Common myeloid progenitor, CD34-positive (primary cell): ENCODE measurements around the gene NRG3.

Source experiments
- CTCF ChIA-PET: fragments of 350-600 bp; sonication (Branson Sonifier 250); formaldehyde crosslinking; loops from one replicate; lab custom pipeline; 2021; ENCODE audit warnings: antibody characterized with exemption; lab: Charles Lee
- POLR2A ChIA-PET: fragments of 350-600 bp; sonication (Branson Sonifier 250); formaldehyde crosslinking; loops from one replicate; lab custom pipeline; 2021; ENCODE audit warnings: antibody characterized with exemption; lab: Charles Lee
- DNase-seq, 3 donors: peaks; one replicate each; pipeline versions ENCODE4 v3.0.0 to v3.0.0-alpha.2; 2013
- H3K27ac ChIP-seq, 2 experiments: 1 replicate in 1 of 2; 2 replicates in 1 of 2; pipeline ENCODE4 v1.7.0; 2013; ENCODE audit warnings: inconsistent platforms in 2 of 2, low read length in 2 of 2, mild to moderate bottlenecking in 2 of 2, low read depth in 1 of 2, moderate library complexity in 1 of 2; ENCODE audit not compliant: severe bottlenecking in 2 of 2, insufficient read depth in 1 of 2, poor library complexity in 1 of 2
- H3K27me3 ChIP-seq, 5 experiments: replicated peaks in 2 of 5; 1 replicate in 3 of 5; 2 replicates in 2 of 5; pipeline versions ENCODE4 v1.6.1 to v1.7.0; 2013; ENCODE audit warnings: low read length in 4 of 5, mild to moderate bottlenecking in 2 of 5, moderate library complexity in 2 of 5, inconsistent platforms in 1 of 5; ENCODE audit not compliant: insufficient read depth in 5 of 5, control insufficient read depth in 4 of 5
- H3K36me3 ChIP-seq, 4 experiments: 1 replicate in 2 of 4; 2 replicates in 2 of 4; pipeline versions ENCODE4 v1.6.1 to v1.7.0; 2013; ENCODE audit warnings: low read length in 3 of 4, control low read depth in 1 of 4, mild to moderate bottlenecking in 1 of 4; ENCODE audit not compliant: control insufficient read depth in 4 of 4, insufficient read depth in 4 of 4
- H3K4me1 ChIP-seq, 4 experiments: 1 replicate in 3 of 4; 2 replicates in 1 of 4; pipeline versions ENCODE4 v1.6.1 to v1.7.1; 2013; ENCODE audit warnings: low read length in 3 of 4, mild to moderate bottlenecking in 3 of 4, control low read depth in 1 of 4, inconsistent platforms in 1 of 4, moderate library complexity in 1 of 4; ENCODE audit not compliant: control insufficient read depth in 4 of 4, insufficient read depth in 4 of 4; ENCODE audit errors: control extremely low read depth in 1 of 4
- H3K4me3 ChIP-seq, 7 experiments: 1 replicate in 4 of 7; 2 replicates in 3 of 7; pipeline versions ENCODE4 v1.5.1 to v1.7.0; 2013; ENCODE audit warnings: mild to moderate bottlenecking in 7 of 7, low read length in 6 of 7, moderate library complexity in 6 of 7, inconsistent platforms in 2 of 7, low read depth in 2 of 7, control low read depth in 1 of 7; ENCODE audit not compliant: insufficient read depth in 4 of 7, control insufficient read depth in 1 of 7; ENCODE audit errors: extremely low read depth in 1 of 7
- H3K9me3 ChIP-seq, 5 experiments: 1 replicate in 4 of 5; 2 replicates in 1 of 5; pipeline versions ENCODE4 v1.6.1 to v1.7.1; 2013; ENCODE audit warnings: low read length in 4 of 5, mild to moderate bottlenecking in 2 of 5, inconsistent platforms in 1 of 5, low read depth in 1 of 5, moderate library complexity in 1 of 5; ENCODE audit not compliant: control insufficient read depth in 4 of 5, insufficient read depth in 2 of 5; ENCODE audit errors: control extremely low read depth in 1 of 5
- WGBS: methylation state at CpG from one replicate; pipeline ENCODE4 v1.1.5; 2013; ENCODE audit not compliant: insufficient coverage; 5-methylcytosine and 5-hydroxymethylcytosine counted together

NRG3 gene

GRCh38 chr10:82883603-82884002, 1008.6 kb downstream of the NRG3 start:
- Histone ChIP-seq H3K4me3 (no peak overlapping the region), H3K36me3 (no peaks in the 10 kb centered on the region), H3K9me3 (no peaks in the 10 kb centered on the region), H3K4me1 (no peaks in the 10 kb centered on the region), H3K27me3 (no peaks in the 10 kb centered on the region), H3K27ac (no peak overlapping the region)
- CTCF ChIA-PET: interaction anchor here (0.6 kb wide), 1 partner anchor 1827 kb away, joined by 3 read pairs; no protein-coding TSS in a partner anchor
- WGBS: no CpG with 5 or more reads among the region's 1 CpG
- POLR2A ChIA-PET: no interaction called here
- no peak for DNase-seq

GRCh38 chr10:82887488-82887887, 1012.5 kb downstream of the NRG3 start:
- WGBS: no CpG with 5 or more reads among the region's 1 CpG
- no peak for DNase-seq
- Histone ChIP-seq H3K36me3 (no peaks in the 10 kb centered on the region), H3K4me1 (no peaks in the 10 kb centered on the region), H3K27me3 (peaks cover 0 to 4% (median 0%) of the 10 kb centered on the region in 5 experiments), H3K27ac (no peak overlapping the region), H3K9me3 (no peaks in the 10 kb centered on the region), H3K4me3 (no peak overlapping the region)
- ChIA-PET POLR2A (no interaction called here), CTCF (no interaction called here)

- POLR2A ChIA-PET: no interaction called here
- WGBS: 55% methylated on average over 10 of the region's 10 CpGs
These were observed 1013.9 kb downstream of the NRG3 start for GRCh38 chr10:82888809-82889455.

GRCh38 chr10:82889728-82890127, 1014.7 kb downstream of the NRG3 start:
- CTCF ChIA-PET: interaction anchor here (1.1 kb wide), 1 partner anchor 11 kb away, joined by 3 read pairs; no protein-coding TSS in a partner anchor
- WGBS: 70% methylated on average over 1 of the region's 2 CpGs
- POLR2A ChIA-PET: no interaction called here
- H3K36me3 ChIP-seq: no peaks in the 10 kb centered on the region
- no peak overlapping the region for H3K27ac ChIP-seq
- H3K27me3 ChIP-seq: peaks cover 0 to 4% (median 0%) of the 10 kb centered on the region in 5 experiments
- no peaks in the 10 kb centered on the region for H3K9me3 ChIP-seq
- H3K4me3 ChIP-seq: no peak overlapping the region
- DNase-seq: no peak
- H3K4me1 ChIP-seq: no peaks in the 10 kb centered on the region

More at GRCh38 chr10:82888809-82889455, 1013.9 kb downstream of the NRG3 start:
- Histone ChIP-seq H3K27ac (no peak overlapping the region), H3K27me3 (peaks cover 0 to 4% (median 0%) of the 10 kb centered on the region in 5 experiments), H3K36me3 (no peaks in the 10 kb centered on the region), H3K4me1 (no peaks in the 10 kb centered on the region), H3K9me3 (no peaks in the 10 kb centered on the region), H3K4me3 (no peak overlapping the region)
- CTCF ChIA-PET: interaction anchor here (1.1 kb wide), 1 partner anchor 10 kb away, joined by 3 read pairs; no protein-coding TSS in a partner anchor
- DNase-seq: no peak

GRCh38 chr10:82890573-82890972, 1015.6 kb downstream of the NRG3 start:
- H3K9me3 ChIP-seq: no peaks in the 10 kb centered on the region
- no peak for DNase-seq
- WGBS: no CpG with 5 or more reads among the region's 5 CpGs
- H3K36me3 ChIP-seq: no peaks in the 10 kb centered on the region
- ChIA-PET CTCF (no interaction called here), POLR2A (no interaction called here)
- no peaks in the 10 kb centered on the region for H3K4me1 ChIP-seq
- peaks cover 0 to 4% (median 0%) of the 10 kb centered on the region in 5 experiments for H3K27me3 ChIP-seq
- H3K4me3 ChIP-seq: no peak overlapping the region
- H3K27ac ChIP-seq: no peak overlapping the region

GRCh38 chr10:82908096-82908495, 1033.1 kb downstream of the NRG3 start:
- Histone ChIP-seq H3K4me1 (no peaks in the 10 kb centered on the region), H3K27me3 (no peaks in the 10 kb centered on the region), H3K36me3 (no peaks in the 10 kb centered on the region), H3K9me3 (no peaks in the 10 kb centered on the region), H3K27ac (no peak overlapping the region), H3K4me3 (no peak overlapping the region)
- 100% methylated on average over 1 of the region's 1 CpG for whole genome bisulfite sequencing
- DNase-seq: no peak
- ChIA-PET POLR2A (no interaction called here), CTCF (no interaction called here)

GRCh38 chr10:82908751-82909150, 1033.8 kb downstream of the NRG3 start:
- Histone ChIP-seq H3K27ac (no peak overlapping the region), H3K4me1 (no peaks in the 10 kb centered on the region), H3K9me3 (no peaks in the 10 kb centered on the region), H3K36me3 (no peaks in the 10 kb centered on the region), H3K27me3 (no peaks in the 10 kb centered on the region), H3K4me3 (no peak overlapping the region)
- CTCF ChIA-PET: no interaction called here
- DNase-seq: no peak
- 89% methylated on average over 6 of the region's 6 CpGs for WGBS
- POLR2A ChIA-PET: no interaction called here
